Jurkat, Clone E6-1 (cell line): ENCODE data around the gene GEMIN7.
A peak's percentile ranks its signal among the peaks of the same experiment; 100 is the strongest.
"Not testable (repeated sequence)": the region's sequence is repeated elsewhere in the genome, so short reads cannot be mapped to it uniquely, and the experiment has no call there.

ENCODE experiments used
- DNase-seq: peaks from one replicate; pipeline ENCODE4 v3.0.0-alpha.2; 2011; ENCODE audit warnings: low read depth, low spot score
- H3K4me3 ChIP-seq: 2 replicates; pipeline ENCODE4 v1.5.1; 2011; ENCODE audit warnings: mild to moderate bottlenecking, low read length, control low read depth, moderate library complexity

Gene GEMIN7

GRCh38 chr19:45099467-45100191, 20.6 kb downstream of the GEMIN7 start:
- no peak for DNase-seq
- no peak overlapping the region for H3K4me3 ChIP-seq

- DNase-seq: no peak
- H3K4me3 ChIP-seq: no peak overlapping the region
These were observed 21.1 kb downstream of the GEMIN7 start for GRCh38 chr19:45100201-45100600.

GRCh38 chr19:45100846-45101252, 21.8 kb downstream of the GEMIN7 start:
- DNase-seq: no peak
- no peak overlapping the region for H3K4me3 ChIP-seq

GRCh38 chr19:45101806-45102205, 22.7 kb downstream of the GEMIN7 start:
- H3K4me3 ChIP-seq: no peak overlapping the region
- no peak for DNase-seq

GRCh38 chr19:45102481-45102880, 23.4 kb downstream of the GEMIN7 start:
- DNase-seq: no peak
- H3K4me3 ChIP-seq: no peak overlapping the region

- no peak overlapping the region for H3K4me3 ChIP-seq
- no peak for DNase-seq
These were observed 24.1 kb downstream of the GEMIN7 start for GRCh38 chr19:45103156-45103507.

- DNase-seq: no peak
- H3K4me3 ChIP-seq: no peak overlapping the region
These were observed 24.7 kb downstream of the GEMIN7 start for GRCh38 chr19:45103508-45104319.

GRCh38 chr19:45104658-45105349, 25.7 kb downstream of the GEMIN7 start:
- peak; percentile 27 for DNase-seq
- no peak overlapping the region for H3K4me3 ChIP-seq

- H3K4me3 ChIP-seq, DNase-seq: not testable (repeated sequence)
These were observed 27.3 kb downstream of the GEMIN7 start for GRCh38 chr19:45106363-45106762.

- H3K4me3 ChIP-seq: no peak overlapping the region
- no peak for DNase-seq
These were observed 28.6 kb downstream of the GEMIN7 start for GRCh38 chr19:45107621-45108150.

GRCh38 chr19:45110851-45111266, 31.8 kb downstream of the GEMIN7 start:
- DNase-seq: no peak
- no peak overlapping the region for H3K4me3 ChIP-seq

GRCh38 chr19:45112111-45112827, 33.2 kb downstream of the GEMIN7 start:
- no peak overlapping the region for H3K4me3 ChIP-seq
- no peak for DNase-seq

- no peak for DNase-seq
- no peak overlapping the region for H3K4me3 ChIP-seq
These were observed 34.6 kb downstream of the GEMIN7 start for GRCh38 chr19:45113628-45114027.

GRCh38 chr19:45114116-45114515, 35.1 kb downstream of the GEMIN7 start:
- DNase-seq: no peak
- H3K4me3 ChIP-seq: no peak overlapping the region

GRCh38 chr19:45115809-45116615, 37.0 kb downstream of the GEMIN7 start:
- DNase-seq: no peak
- H3K4me3 ChIP-seq: no peak overlapping the region

GRCh38 chr19:45117167-45117594, 38.1 kb downstream of the GEMIN7 start:
- peak overlapping the region; percentile 28 for H3K4me3 ChIP-seq
- peak; percentile 93 for DNase-seq

GRCh38 chr19:45117671-45118070, 38.6 kb downstream of the GEMIN7 start:
- peak; percentile 15 for DNase-seq
- H3K4me3 ChIP-seq: peak overlapping the region; percentile 28

GRCh38 chr19:45118106-45118505, 39.0 kb downstream of the GEMIN7 start:
- no peak for DNase-seq
- peak overlapping the region; percentile 27 for H3K4me3 ChIP-seq
